HG02840 (cell line): Measurements from ENCODE around the gene FAM50B.

Experiments
- ATAC-seq: cut with Tn5 transposase; IDR thresholded peaks from one replicate; pipeline ENCODE4 v1.9.1; 2021; ENCODE audit warnings: mild to moderate bottlenecking, moderate library complexity, moderate number of reproducible peaks; ENCODE audit not compliant: unreplicated experiment, low FRiP score

FAM50B gene

DNA sequence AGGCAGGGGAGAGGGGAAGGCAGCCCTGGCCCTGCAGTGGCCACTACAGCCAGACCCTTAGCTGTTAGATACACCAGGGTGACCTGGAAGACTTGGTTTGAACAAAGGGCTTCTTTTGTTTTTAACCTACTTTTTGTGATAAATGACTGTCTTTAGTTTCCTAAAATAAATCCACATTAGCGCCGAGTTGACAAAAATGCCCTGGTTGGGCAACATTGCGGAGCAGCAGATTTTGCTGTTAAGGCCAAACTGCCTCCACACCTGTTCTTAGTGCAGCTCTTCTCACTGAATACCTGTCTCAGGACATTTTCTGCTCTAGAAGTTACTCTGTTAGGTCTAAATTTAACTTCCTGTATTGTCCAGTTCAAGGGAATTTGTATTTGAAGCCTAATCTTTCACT is 42.7 kb downstream of the FAM50B start:
- ATAC-seq, result no peak

GRCh38 chr6:3892603-3893002 is 43.4 kb downstream of the FAM50B start:
- ATAC-seq, result no peak

- ATAC-seq, result no peak
Observed at GRCh38 chr6:3893487-3893886, 44.3 kb downstream of the FAM50B start.

DNA sequence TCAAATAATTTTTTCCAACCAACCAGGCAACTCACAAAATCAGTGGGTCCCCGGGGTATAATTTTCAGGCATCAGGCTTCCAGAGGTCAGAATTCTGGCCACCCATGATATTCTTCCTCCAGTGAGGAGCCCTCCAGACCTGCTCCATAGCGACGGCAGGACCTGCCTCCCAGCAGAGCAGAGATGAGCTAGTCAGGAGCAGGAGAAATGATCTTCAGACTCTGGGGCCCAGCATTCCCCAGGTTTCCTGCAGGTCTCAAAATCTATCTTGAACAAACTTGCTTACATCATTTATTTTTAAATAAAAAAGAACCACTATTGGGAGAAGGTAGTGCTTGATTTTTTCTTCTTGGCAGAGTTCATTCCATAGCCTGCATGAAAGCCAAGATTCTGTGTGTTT is 44.7 kb downstream of the FAM50B start:
- ATAC-seq, result no peak

DNA sequence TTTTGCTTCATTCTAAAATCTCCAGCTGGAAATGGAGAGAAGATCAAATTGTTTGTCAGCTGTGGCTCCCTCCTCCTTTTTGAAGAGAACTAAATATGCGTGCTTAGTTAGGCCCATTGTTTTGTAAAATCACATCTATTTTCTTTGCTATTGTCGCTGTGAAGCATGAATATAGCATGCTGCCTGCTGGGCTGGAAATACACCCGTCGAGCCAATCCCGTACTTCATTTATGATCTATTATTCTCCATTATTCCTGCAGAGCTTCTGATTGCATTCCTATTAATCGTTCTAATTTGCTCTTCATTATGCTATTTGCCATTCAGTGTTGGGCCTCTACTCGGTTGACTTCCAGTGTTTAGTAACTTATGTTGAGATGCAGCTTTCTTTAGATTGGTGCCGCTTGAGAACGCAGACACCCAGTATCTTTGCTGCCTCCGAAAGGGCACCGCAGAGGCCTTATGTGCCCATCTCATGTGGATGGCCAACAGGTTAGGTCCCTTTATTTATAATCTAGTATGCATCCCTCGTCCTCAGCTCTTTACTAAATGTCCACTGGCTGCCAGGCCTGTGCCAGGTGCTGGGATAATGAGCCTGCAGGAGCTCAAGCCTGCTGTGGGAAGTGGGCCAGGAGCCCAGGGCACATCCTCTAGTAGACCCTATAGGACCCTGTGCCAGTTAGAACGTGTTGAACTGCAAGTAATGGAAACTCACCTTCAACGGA is 45.6 kb downstream of the FAM50B start:
- no peak for ATAC-seq

DNA sequence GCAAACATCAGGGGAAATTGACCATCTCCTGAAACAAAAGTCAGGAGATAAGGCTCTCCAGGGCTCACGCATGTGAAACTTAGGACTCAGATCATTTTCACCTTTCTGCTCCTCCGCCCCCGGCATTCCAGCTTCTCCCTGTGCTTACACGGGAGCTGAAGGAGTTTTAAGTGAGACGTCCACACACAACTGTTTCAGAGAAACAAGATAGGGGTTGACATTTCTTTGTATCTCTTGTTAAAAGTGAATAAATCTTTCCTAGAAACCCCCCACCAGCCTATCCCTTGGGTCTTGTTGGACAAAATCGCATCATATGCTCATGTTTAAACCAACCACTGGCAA is 46.1 kb downstream of the FAM50B start:
- no peak for ATAC-seq

DNA sequence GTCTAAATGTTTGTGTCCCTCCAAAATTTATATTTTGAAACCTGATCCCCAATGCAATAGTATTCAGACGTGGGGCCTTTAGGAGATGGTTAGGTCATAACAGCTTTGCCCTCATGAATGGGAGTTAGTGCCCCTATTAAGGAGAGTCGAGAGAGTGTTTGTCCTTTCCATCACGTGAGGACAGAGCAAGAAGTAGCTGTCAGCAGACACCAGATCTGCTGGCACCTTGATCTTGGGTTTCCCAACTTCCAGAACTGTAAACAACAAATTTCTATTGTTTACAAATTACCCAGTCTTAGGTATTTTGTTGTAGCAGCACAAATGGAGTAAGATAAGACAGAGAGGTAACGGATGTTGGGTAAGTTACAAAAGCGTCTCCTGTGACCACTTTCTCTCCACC is 46.6 kb downstream of the FAM50B start:
- no peak for ATAC-seq

- no peak for ATAC-seq
Observed at GRCh38 chr6:3898265-3898994, 49.3 kb downstream of the FAM50B start.

DNA sequence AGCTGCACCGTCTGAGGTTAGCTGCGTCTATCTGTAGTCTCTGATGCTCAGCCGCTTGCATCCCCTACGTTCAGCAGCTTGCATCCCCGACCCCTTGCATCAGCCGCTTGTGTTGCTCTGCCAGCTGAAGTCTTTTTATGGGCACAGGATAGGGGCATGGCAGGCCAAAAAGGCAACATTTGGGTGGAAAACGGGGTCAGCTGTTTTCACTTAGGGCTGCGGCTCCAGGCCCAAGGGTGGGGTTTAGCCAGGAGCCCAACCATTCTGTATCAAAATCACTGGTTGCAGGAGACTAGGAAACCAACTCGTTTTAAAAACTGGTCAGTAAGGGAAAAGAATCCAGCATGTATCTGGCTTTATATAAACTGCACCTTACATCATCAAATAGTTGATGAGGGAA is 49.9 kb downstream of the FAM50B start:
- ATAC-seq, result no peak

- no peak for ATAC-seq
Observed at GRCh38 chr6:3899970-3900439, 50.8 kb downstream of the FAM50B start.
